LoVo (cell line): ENCODE data around the gene PHLPP1.

ENCODE experiments used
- DNase-seq: peaks from one replicate; pipeline ENCODE4 v3.0.0-alpha.2; 2016; ENCODE audit warnings: low spot score

The PHLPP1 gene

DNA sequence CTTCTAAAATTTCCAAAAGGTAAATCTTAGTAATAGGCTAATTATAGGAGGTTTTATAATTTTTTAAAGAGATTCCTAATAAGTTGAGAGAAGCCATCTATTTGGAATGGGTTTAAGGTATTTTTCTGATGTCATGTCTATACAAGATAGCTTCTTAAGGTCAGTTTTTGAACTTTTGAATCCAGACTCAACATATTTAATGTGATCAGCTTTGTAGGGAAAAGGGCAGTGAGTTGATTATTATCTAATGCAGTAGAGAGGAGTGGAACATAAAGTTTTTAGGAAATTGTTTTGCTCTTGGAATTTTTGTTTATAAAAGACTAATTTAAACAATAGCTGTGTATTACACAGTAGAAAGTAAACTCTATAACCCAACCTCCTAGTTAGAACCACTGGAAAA, 96.3 kb downstream of the PHLPP1 start:
- DNase-seq, result no peak

GRCh38 chr18:62812242-62812641, 96.9 kb downstream of the PHLPP1 start:
- peak; percentile 82 for DNase-seq

- no peak for DNase-seq
Observed at GRCh38 chr18:62812876-62813275, 97.5 kb downstream of the PHLPP1 start.

- no peak for DNase-seq
Observed at GRCh38 chr18:62814132-62814759, 98.9 kb downstream of the PHLPP1 start.

GRCh38 chr18:62825382-62825781, 110.0 kb downstream of the PHLPP1 start:
- DNase-seq, result no peak

- DNase-seq, result no peak
Observed at GRCh38 chr18:62827397-62827796, 112.1 kb downstream of the PHLPP1 start.

DNA sequence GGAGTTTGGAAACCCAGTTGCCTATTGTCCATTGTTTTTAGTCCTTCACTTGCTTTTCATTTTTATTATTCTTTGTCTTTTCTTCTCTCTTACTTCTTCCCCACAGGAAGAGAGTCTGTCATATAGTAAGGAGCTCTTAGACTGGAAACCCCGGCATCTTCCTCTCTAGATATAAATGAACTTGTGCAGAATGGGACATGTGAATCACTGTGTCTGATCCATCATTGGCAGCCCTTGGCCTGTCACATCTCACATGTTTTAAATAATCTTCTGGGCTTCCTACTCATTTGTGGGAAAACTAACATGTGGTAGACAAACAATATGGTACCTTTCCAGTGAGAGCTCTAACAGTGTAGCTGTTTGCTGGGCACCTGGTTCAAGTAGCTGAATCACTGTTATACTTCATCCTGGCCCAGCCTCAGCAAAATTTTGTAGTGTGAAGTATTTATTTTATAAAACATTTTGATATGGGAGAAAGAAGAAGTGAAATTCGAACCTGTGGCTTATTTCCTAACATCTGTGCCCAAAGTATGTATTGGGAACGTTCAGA, 112.8 kb downstream of the PHLPP1 start:
- DNase-seq, result no peak

DNA sequence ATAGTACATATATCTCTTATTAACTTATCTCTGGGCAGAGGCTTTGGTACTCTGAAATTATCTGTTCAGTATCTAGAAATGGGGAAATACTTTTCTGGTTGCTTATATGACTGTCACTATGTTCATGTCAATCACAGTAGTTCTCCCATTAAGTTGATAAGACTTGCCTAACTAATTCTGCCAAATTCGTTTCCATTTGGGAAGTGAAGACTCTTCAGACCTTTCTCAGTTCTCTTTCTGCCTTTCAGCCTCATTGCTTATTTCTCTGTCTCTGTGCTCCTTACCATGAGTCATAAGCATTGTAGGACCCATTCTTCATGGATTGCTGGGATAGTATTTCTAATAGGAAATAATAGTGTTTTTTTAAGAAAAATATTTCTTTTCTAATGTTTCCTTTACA, 113.5 kb downstream of the PHLPP1 start:
- DNase-seq, result no peak

DNA sequence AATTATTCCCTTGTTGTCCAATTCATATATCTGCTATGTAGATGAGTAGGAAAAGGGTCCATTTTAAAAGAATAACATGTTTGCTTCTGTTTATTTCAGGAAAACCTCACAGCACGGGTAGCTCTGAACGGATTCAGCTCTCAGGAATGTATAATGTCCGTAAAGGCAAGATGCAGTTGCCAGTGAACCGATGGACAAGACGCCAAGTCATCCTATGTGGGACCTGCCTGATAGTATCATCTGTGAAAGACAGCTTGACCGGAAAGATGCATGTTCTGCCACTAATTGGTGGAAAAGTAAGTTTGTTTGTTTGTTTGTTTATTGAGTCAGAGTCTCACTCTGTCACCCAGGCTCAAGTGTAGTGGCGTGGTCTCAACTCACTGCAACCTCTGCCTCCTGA, 114.6 kb downstream of the PHLPP1 start:
- no peak for DNase-seq

GRCh38 chr18:62832282-62832681, 116.9 kb downstream of the PHLPP1 start:
- DNase-seq, result no peak

DNA sequence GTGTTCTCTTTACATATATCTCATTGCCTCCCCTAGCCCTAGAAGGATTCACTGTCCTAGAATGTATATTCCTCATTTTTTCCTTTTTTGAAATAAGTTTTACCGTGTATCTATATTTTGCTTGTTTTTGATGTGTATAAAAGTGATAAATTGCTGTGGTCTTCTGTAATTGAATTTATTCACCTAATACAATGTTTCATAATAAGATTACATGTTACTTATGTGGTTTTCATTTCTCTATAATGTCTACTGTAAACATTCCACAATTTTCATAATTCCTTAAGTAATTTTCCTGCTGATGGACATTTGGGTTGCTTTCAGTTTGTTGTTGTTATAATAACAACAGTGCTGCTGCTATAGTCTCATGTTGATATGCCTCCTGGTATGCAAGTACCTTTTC, 118.2 kb downstream of the PHLPP1 start:
- no peak for DNase-seq

GRCh38 chr18:62834715-62835114, 119.4 kb downstream of the PHLPP1 start:
- no peak for DNase-seq

- DNase-seq, result no peak
Observed at GRCh38 chr18:62837011-62837410, 121.7 kb downstream of the PHLPP1 start.

GRCh38 chr18:62838475-62839098, 123.2 kb downstream of the PHLPP1 start:
- DNase-seq, result no peak

GRCh38 chr18:62839874-62840713, 124.8 kb downstream of the PHLPP1 start:
- no peak for DNase-seq

DNA sequence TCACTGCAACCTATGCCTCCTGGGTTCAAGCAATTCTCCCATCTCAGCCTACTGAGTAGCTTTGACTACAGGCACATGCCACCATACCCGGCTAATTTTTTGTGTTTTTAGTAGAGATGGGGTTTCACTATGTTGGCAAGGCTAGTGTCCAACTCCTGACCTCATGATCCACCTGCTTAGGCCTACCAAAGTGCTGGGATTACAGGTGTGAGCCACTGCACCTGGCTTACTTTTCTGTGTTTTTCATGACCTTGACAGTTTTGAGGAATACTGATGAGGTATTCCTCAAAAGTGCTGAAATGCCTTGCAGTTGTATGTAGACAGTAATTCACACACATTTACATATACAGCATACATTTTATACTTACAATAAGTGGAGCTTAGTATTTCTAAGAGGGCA, 126.1 kb downstream of the PHLPP1 start:
- DNase-seq, result no peak

DNA sequence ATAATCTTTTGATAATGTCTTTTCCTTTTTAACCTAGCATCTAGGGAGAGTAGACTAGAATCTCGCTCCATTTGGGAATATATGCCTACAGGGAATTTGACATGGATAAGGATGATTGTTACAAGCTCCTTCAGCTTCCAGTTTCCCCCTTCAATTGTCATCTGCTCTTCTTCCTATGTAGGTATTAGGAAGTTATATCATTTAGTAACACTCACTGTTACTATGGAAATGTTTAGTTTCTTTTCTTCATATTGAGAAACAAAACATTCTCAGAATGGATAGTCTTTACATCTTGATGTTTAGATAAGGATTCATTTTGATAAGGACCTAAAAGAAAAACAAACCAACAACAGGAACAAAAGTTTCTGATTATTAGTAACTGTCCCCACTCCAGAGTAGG, 127.6 kb downstream of the PHLPP1 start:
- no peak for DNase-seq

DNA sequence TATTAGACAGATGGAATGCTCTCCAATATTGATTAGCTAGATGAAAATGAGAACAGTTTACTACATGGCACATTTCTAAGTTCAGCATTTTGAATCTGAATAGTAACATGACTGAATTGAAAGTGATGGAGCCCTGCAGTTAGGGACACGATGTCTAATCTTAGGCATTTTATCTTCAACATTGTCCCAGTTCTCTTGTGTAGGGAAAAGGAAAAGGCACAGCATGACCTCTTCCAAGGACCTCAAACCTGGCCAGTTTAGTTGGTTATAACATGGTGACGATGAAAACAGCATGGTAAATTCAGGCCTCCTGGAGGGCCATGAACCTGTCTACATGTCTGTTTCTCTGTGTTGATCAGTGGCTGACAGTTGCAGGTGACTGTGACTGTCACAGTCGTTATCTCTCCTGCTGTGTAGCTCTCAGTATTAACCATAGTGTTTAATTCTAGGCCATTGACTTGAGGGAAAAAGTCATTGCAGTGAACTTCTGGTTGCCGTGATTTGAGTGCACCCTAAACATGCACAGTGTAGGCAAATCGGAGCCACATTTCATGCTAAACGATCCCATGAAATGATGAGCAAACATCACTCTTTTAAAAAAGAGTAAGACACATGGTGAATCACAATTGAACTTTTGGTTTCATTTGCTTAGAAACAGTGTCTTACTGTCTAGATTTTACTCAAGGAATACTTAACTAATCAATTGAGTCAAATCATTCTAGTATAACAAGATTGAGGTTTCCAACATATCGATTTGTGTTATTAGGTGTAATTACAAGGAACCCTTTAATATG, 129.7 kb downstream of the PHLPP1 start:
- no peak for DNase-seq

GRCh38 chr18:62846313-62846712, 131.0 kb downstream of the PHLPP1 start:
- DNase-seq, result no peak

DNA sequence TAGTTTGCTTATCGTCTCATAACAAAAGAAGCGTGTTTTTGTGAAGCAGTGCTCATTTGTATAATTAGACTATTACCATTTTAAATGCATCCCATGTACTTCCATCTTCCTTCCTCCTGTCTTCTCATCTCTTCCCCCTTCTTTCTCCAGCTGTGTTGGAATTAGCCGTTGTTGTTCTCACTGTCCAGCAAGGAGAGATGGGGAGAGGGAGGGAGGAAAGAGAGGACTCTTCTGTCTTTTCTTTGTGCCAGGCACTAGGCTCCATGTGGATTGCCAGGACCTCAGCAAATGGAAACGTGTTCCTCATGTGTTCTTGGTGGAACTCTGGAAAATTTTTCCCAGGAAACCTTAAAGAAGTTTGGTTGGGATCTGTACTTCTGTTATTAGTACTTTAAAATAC, 131.7 kb downstream of the PHLPP1 start:
- DNase-seq, result no peak

DNA sequence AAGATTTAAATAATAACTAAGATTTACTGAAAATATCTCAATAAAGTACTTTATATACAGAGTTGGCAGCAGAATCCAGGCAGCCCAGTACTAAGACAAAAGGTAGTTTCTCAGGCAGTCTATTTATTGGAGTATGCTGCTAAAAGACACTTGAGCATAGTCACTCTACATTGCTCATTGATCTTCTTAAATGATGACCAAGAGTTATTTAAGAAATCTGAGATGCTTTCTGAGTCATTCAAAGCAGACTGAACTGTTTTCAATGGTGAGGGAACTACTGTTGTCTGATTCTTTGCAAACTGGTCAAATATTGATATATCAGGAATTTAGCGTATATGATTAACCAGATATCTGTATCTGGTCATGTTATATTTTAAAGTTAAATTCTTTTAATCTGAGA, 133.6 kb downstream of the PHLPP1 start:
- DNase-seq, result no peak

DNA sequence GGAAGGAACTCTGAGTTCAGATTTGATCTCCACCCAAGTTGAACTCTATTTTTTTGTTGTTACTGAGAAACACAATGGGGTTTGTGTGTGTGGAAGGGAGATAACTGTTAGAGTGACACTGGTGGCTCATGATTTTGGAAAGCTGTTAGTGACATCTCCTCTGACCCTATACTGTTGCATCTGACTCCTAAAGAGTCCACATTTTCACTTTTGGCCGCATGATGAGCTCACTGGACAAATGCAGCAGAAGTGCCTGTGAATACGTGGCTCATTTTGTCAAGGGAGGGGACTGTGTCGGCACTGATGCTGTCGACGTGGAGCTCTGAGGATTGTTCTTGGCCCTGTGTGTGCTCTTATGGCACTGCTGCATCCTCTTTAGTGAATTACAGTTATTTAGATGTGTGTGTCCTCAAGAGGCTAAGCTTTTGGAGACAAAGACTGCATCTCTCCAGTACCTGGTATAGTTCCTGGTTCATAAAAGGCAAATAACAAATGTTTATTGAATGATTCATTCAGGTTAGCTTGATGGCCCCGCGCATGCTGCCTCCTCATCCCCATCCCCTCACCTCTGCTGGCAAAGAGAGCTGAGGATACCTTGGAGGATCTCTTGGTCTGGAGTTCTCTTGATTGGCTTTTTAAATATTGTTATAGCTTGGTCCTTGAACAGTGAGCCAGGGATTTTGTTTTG, 135.4 kb downstream of the PHLPP1 start:
- DNase-seq, result no peak
